ENCODE results near the gene ZCCHC7. TPM values are rescaled to one million over a fixed set of nuclear protein-coding genes. Genes with fewer than 3 reads are reported as not detected.

ZCCHC7 gene
- total and polyA plus RNA-seq, 9 of the 15 experiments (the other 6 are each of a cell fraction or from before 2014, with no cell fraction given), result 34.1 to 68.9 (median 48.8) TPM

GRCh38 chr9:37172557-37172956 lies 52.2 kb downstream of the ZCCHC7 start:
- H3K27ac ChIP-seq (ENCODE audit: extremely low read depth, low read depth, low read length), result no peak overlapping the region
- no peak overlapping the region for H3K9ac ChIP-seq (ENCODE audit: insufficient read depth in 1 of 2, low read depth in 2 of 2, low read length in 2 of 2)
- no peaks in the 10 kb centered on the region for H3K27me3 ChIP-seq (ENCODE audit: control insufficient read depth in 2 of 2, insufficient read depth in 2 of 2, low read length in 2 of 2)
- no peaks in the 10 kb centered on the region for H3K9me1 ChIP-seq (ENCODE audit: control insufficient read depth, insufficient read depth, low read length)
- no TSS peak for BruUV-seq (replicated peaks)
- ATAC-seq (no peak), DNase-seq (ENCODE audit: extremely low read depth in 1 of 4, low spot score in 3 of 4) (no peak), FAIRE-seq (no peak)
- no peak overlapping the region for H2AFZ ChIP-seq (ENCODE audit: low read depth, low read length)
- WGBS (ENCODE audit: insufficient coverage, low coverage, missing lambda C conversion rate), result 98% methylated on average over 4 of the region's 4 CpGs
- H3K4me2 ChIP-seq (ENCODE audit: insufficient read depth, low read length), result no peak overlapping the region
- CTCF ChIA-PET (ENCODE audit: low intra/inter-chr PET ratio), result no interaction called here
- in situ Hi-C loops (cut with MboI), result no loop called here
- H4K20me1 ChIP-seq (replicated peaks; ENCODE audit: control insufficient read depth, insufficient read depth, low read length), result no peaks in the 10 kb centered on the region
- intact Hi-C loops (cut with micrococcal nuclease), result no loop called here
- H3K79me2 ChIP-seq (ENCODE audit: control insufficient read depth, insufficient read depth, low read length), result peaks cover 74% of the 10 kb centered on the region
- POLR2A ChIA-PET, result no interaction called here
- H3K4me3 ChIP-seq, result no peak overlapping the region
- H3K9me3 ChIP-seq (replicated peaks; ENCODE audit: control insufficient read depth, insufficient read depth, low read depth, low read length), result no peaks in the 10 kb centered on the region
- peaks cover 54% of the 10 kb centered on the region for H3K36me3 ChIP-seq (ENCODE audit: control insufficient read depth, insufficient read depth, low read length)
- no peaks in the 10 kb centered on the region for H3K4me1 ChIP-seq (replicated peaks in 1 of 2; ENCODE audit: control insufficient read depth in 2 of 2, insufficient read depth in 2 of 2, low read length in 2 of 2)
- no peak for TF ChIP-seq FOXA3 (CRISPR knock-in tag; conservative IDR thresholded peaks at IDR 0.05 in 1 of 2, IDR thresholded peaks at IDR 0.05 in 1 of 2)
- no peak for TF ChIP-seq PTTG1 (tag; IDR thresholded peaks at IDR 0.05; ENCODE audit: low read depth)
- no peak for TF ChIP-seq NFIC (IDR thresholded peaks at IDR 0.05)
- no peak for TF ChIP-seq MED1 (CRISPR knock-in tag; IDR thresholded peaks at IDR 0.05; ENCODE audit: borderline replicate concordance)
- TF ChIP-seq HSF4 (CRISPR knock-in tag; IDR thresholded peaks at IDR 0.05; ENCODE audit: borderline replicate concordance), result no peak
- TF ChIP-seq ZNF253 (CRISPR knock-in tag; conservative IDR thresholded peaks at IDR 0.05), result no peak
- TF ChIP-seq CTCF (IDR thresholded peaks at IDR 0.05 in 2 of 3, conservative IDR thresholded peaks at IDR 0.05 in 1 of 3; ENCODE audit: insufficient read depth in 2 of 3, low read depth in 1 of 3, low read length in 3 of 3), result no peak
- no peak for TF ChIP-seq POLR2AphosphoS5 (IDR thresholded peaks at IDR 0.05; ENCODE audit: control insufficient read depth, insufficient read depth, low read depth, low read length)
- TF ChIP-seq POU5F1 (IDR thresholded peaks at IDR 0.05; ENCODE audit: borderline replicate concordance, low read depth, low read length, partially characterized antibody), result no peak
- TF ChIP-seq RBBP5 (IDR thresholded peaks at IDR 0.05; ENCODE audit: borderline replicate concordance, insufficient read depth, low read length, poor library complexity, severe bottlenecking), result no peak
- no peak for TF ChIP-seq TCF7L2 (IDR thresholded peaks at IDR 0.05; ENCODE audit: low read depth, low read length)
- no peak for TF ChIP-seq NELFE (IDR thresholded peaks at IDR 0.05; ENCODE audit: insufficient read depth, insufficient read length)
- TF ChIP-seq ARHGAP35 (IDR thresholded peaks at IDR 0.05; ENCODE audit: partially characterized antibody), result no peak
- TF ChIP-seq FOXP4 (CRISPR knock-in tag; IDR thresholded peaks at IDR 0.05; ENCODE audit: borderline replicate concordance), result no peak
- no peak for TF ChIP-seq POLR3A (IDR thresholded peaks at IDR 0.05; ENCODE audit: borderline replicate concordance, extremely low read depth, insufficient read depth, insufficient read length)
- no peak for TF ChIP-seq CTCFL (IDR thresholded peaks at IDR 0.05; ENCODE audit: borderline replicate concordance, insufficient read depth, low read depth, low read length, poor library complexity, severe bottlenecking)
- no peak for TF ChIP-seq ZNF316 (IDR thresholded peaks at IDR 0.05)
